HCT116 (cell line): ENCODE measurements around the gene NDUFA9. TPM values are rescaled to one million over a fixed set of nuclear protein-coding genes. Genes with fewer than 3 reads are reported as not detected.

Experiments used
- ATAC-seq: fragments of 200-7000 bp; cut with Tn5 transposase; 2 replicates; pipeline ENCODE4 v1.9.1; 2020; ENCODE audit warnings: mild to moderate bottlenecking, moderate library complexity
- BruUV-seq: library from RNA; stranded (reverse); fragments of 400-500 nt; replicated peaks from 2 replicates; lab custom pipeline; 2021; lab: Mats Ljungman, UMichigan
- CTCF ChIA-PET: fragments of 300-600 bp; sonication (Branson Sonifier 250); formaldehyde crosslinking; loops from one replicate; lab custom pipeline; 2021; ENCODE audit warnings: antibody characterized with exemption; lab: Charles Lee
- POLR2A ChIA-PET: fragments of 300-600, 350-600 bp; sonication (Branson Sonifier 250); formaldehyde crosslinking; loops from one replicate; lab custom pipeline; 2021; ENCODE audit warnings: antibody characterized with exemption; lab: Charles Lee
- RAD21 ChIA-PET, 2 experiments: fragments of 300-600 bp; sonication (Branson Sonifier 250); formaldehyde crosslinking; loops; one replicate each; lab custom pipeline; 2023; ENCODE audit warnings: low total read pairs in 2 of 2; ENCODE audit not compliant: uncharacterized antibody in 2 of 2, unreplicated experiment in 2 of 2, low non-redundant PET in 1 of 2; lab: Charles Lee
- DNase-seq: peaks from one replicate; pipeline ENCODE4 v3.0.0-alpha.2; 2010; ENCODE audit warnings: low read depth, low spot score
- H2AFZ ChIP-seq: fragments of 200-600 bp; shearing (Covaris generic), sonication (generic); 2 replicates; pipeline ENCODE4 v1.6.1; 2017; ENCODE audit warnings: low read depth, mixed run types, mixed read lengths, antibody characterized with exemption, low read length; ENCODE audit not compliant: poor library complexity, severe bottlenecking
- H3K27ac ChIP-seq: 2 replicates; pipeline ENCODE4 v1.5.1; 2012; ENCODE audit warnings: low read depth, low read length
- H3K27me3 ChIP-seq: fragments of 200-600 bp; sonication (generic); 2 replicates; pipeline ENCODE4 v1.6.1; 2016; ENCODE audit warnings: mixed run types, low read length, mixed read lengths; ENCODE audit not compliant: insufficient read depth
- H3K36me3 ChIP-seq, 2 experiments: fragments of 200-500 bp in 1 of 2; fragments of 200-600 bp in 1 of 2; sonication (Bioruptor generic) in 1 of 2; sonication (generic) in 1 of 2; 2 replicates each; pipeline versions ENCODE4 v1.5.1 to v1.6.1; 2014 to 2016; ENCODE audit warnings: low read length in 2 of 2, inconsistent platforms in 1 of 2, mixed read lengths in 1 of 2, mixed run types in 1 of 2; ENCODE audit not compliant: insufficient read depth in 2 of 2, control insufficient read depth in 1 of 2
- H3K4me1 ChIP-seq, 2 experiments: fragments of 200-600 bp in 1 of 2; sonication (generic) in 1 of 2; 2 replicates each; pipeline versions ENCODE4 v1.5.1 to v1.6.1; 2012 to 2017; ENCODE audit warnings: low read length in 2 of 2, inconsistent platforms in 1 of 2, mild to moderate bottlenecking in 1 of 2, mixed read lengths in 1 of 2, mixed run types in 1 of 2, moderate library complexity in 1 of 2; ENCODE audit not compliant: insufficient read depth in 2 of 2, control insufficient read depth in 1 of 2
- H3K4me2 ChIP-seq: fragments of 200-600 bp; sonication (generic); 2 replicates; pipeline ENCODE4 v1.6.1; 2017; ENCODE audit warnings: mixed run types, low read length, mixed read lengths
- H3K4me3 ChIP-seq, 2 experiments: fragments of 200-600 bp in 1 of 2; sonication (generic) in 1 of 2; replicated peaks in 1 of 2; 2 replicates each; pipeline ENCODE4 v1.5.1; 2011 to 2016; ENCODE audit warnings: low read length in 2 of 2, control low read depth in 1 of 2, low read depth in 1 of 2, mild to moderate bottlenecking in 1 of 2, mixed read lengths in 1 of 2, mixed run types in 1 of 2
- H3K79me2 ChIP-seq: fragments of 200-600 bp; sonication (generic); 2 replicates; pipeline ENCODE4 v1.6.1; 2017; ENCODE audit warnings: mild to moderate bottlenecking, mixed run types, low read length, moderate library complexity, mixed read lengths; ENCODE audit not compliant: insufficient read depth
- H3K9ac ChIP-seq: fragments of 200-600 bp; sonication (generic); 2 replicates; pipeline ENCODE4 v1.6.1; 2016; ENCODE audit warnings: low read length, mixed read lengths
- H3K9me2 ChIP-seq: fragments of 200-600 bp; sonication (generic), shearing (Covaris generic); 2 replicates; pipeline ENCODE4 v1.6.1; 2017; ENCODE audit warnings: mixed run types, mild to moderate bottlenecking, moderate library complexity; ENCODE audit not compliant: insufficient read depth
- H3K9me3 ChIP-seq, 2 experiments: fragments of 200-500 bp in 1 of 2; fragments of 200-600 bp in 1 of 2; sonication (Bioruptor generic) in 1 of 2; sonication (generic) in 1 of 2; 2 replicates each; pipeline ENCODE4 v1.6.1; 2014 to 2017; ENCODE audit warnings: low read length in 2 of 2, mixed read lengths in 2 of 2, inconsistent platforms in 1 of 2, low read depth in 1 of 2, mild to moderate bottlenecking in 1 of 2, mixed run types in 1 of 2, moderate library complexity in 1 of 2; ENCODE audit not compliant: control insufficient read depth in 1 of 2, insufficient read depth in 1 of 2
- H4K20me1 ChIP-seq: fragments of 200-600 bp; sonication (generic), shearing (Covaris generic); 2 replicates; pipeline ENCODE4 v1.6.1; 2017; ENCODE audit warnings: mixed run types, mild to moderate bottlenecking, moderate library complexity; ENCODE audit not compliant: insufficient read depth
- ATF3 ChIP-seq: IDR thresholded peaks from 2 replicates; pipeline ENCODE4 v1.6.1; 2012
- CBX3 ChIP-seq: IDR thresholded peaks from 2 replicates; pipeline ENCODE4 v1.6.1; 2012; ENCODE audit warnings: low read depth
- CEBPB ChIP-seq: IDR thresholded peaks from 2 replicates; pipeline ENCODE4 v1.6.1; 2012; ENCODE audit warnings: low read depth
- CTCF ChIP-seq, 3 experiments: fragments of 200-600 bp in 1 of 3; sonication (generic) in 1 of 3; IDR thresholded peaks in 2 of 3; conservative IDR thresholded peaks in 1 of 3; 2 replicates each; pipeline ENCODE4 v1.5.1; 2012 to 2017; ENCODE audit warnings: low read depth in 2 of 3, low read length in 2 of 3, antibody characterized with exemption in 1 of 3, borderline replicate concordance in 1 of 3, control low read depth in 1 of 3, mild to moderate bottlenecking in 1 of 3, mixed read lengths in 1 of 3, mixed run types in 1 of 3, moderate library complexity in 1 of 3; ENCODE audit not compliant: insufficient read depth in 1 of 3
- EGR1 ChIP-seq: IDR thresholded peaks from 2 replicates; pipeline ENCODE4 v1.6.1; 2012; ENCODE audit warnings: low read depth
- ELF1 ChIP-seq: IDR thresholded peaks from 2 replicates; pipeline ENCODE4 v1.6.1; 2012; ENCODE audit warnings: low read depth, borderline replicate concordance
- EZH2phosphoT487 ChIP-seq: fragments of 200-600 bp; IDR thresholded peaks from 2 replicates; pipeline ENCODE4 v1.6.1; 2018; ENCODE audit warnings: antibody characterized with exemption, borderline replicate concordance
- FOSL1 ChIP-seq: IDR thresholded peaks from 2 replicates; pipeline ENCODE4 v1.6.1; 2012; ENCODE audit warnings: low read depth
- JUND ChIP-seq: IDR thresholded peaks from 2 replicates; pipeline ENCODE4 v1.6.1; 2012
- POLR2A ChIP-seq: IDR thresholded peaks from 2 replicates; pipeline ENCODE4 v1.7.0; 2011; ENCODE audit warnings: borderline replicate concordance; ENCODE audit not compliant: insufficient read depth, insufficient read length; ENCODE audit errors: extremely low read depth
- POLR2AphosphoS5 ChIP-seq: IDR thresholded peaks from 2 replicates; pipeline ENCODE4 v1.6.1; 2011; ENCODE audit warnings: mild to moderate bottlenecking, low read depth, low read length, moderate library complexity
- RAD21 ChIP-seq: IDR thresholded peaks from 2 replicates; pipeline ENCODE4 v1.6.1; 2012; ENCODE audit warnings: low read depth, mild to moderate bottlenecking
- SIN3A ChIP-seq: IDR thresholded peaks from 2 replicates; pipeline ENCODE4 v1.6.1; 2012; ENCODE audit warnings: low read depth
- SP1 ChIP-seq: IDR thresholded peaks from 2 replicates; pipeline ENCODE4 v1.6.1; 2012; ENCODE audit warnings: low read depth
- SRF ChIP-seq: IDR thresholded peaks from 2 replicates; pipeline ENCODE4 v1.6.1; 2012; ENCODE audit warnings: low read depth
- TCF7L2 ChIP-seq: IDR thresholded peaks from 2 replicates; pipeline ENCODE4 v1.7.0; 2011; ENCODE audit warnings: borderline replicate concordance, inconsistent platforms; ENCODE audit not compliant: insufficient read depth, insufficient read length; ENCODE audit errors: extremely low read depth
- ZBTB33 ChIP-seq: IDR thresholded peaks from 2 replicates; pipeline ENCODE4 v1.6.1; 2011; ENCODE audit warnings: mild to moderate bottlenecking, low read length, moderate library complexity; ENCODE audit not compliant: insufficient replicate concordance; ENCODE audit errors: extremely low read depth
- ZNF274 ChIP-seq: fragments of 200-500 bp; sonication (Bioruptor generic); IDR thresholded peaks from 2 replicates; pipeline ENCODE4 v1.6.1; 2014; ENCODE audit warnings: mild to moderate bottlenecking, low read depth, low read length, inconsistent platforms
- intact Hi-C: fragments of 100-400 bp; cut with micrococcal nuclease; formaldehyde crosslinking; loops from 2 replicates; pipeline ENCODE4 v1.10.0; 2022
- total RNA-seq: library from RNA; stranded (reverse); gene quantifications from one replicate; pipeline ENCODE4 v1.2.1, GENCODE V29; 2021; ENCODE audit not compliant: unreplicated experiment

The NDUFA9 gene
- total RNA-seq, 1 experiment from 2014 or later: 95.4 TPM

GRCh38 chr12:4609071-4609470 is 39.8 kb upstream of the NDUFA9 start:
- no peak overlapping the region for H3K9ac ChIP-seq
- intact Hi-C loops: loop anchor here (10.0 kb wide), 1 partner anchor 146 kb away; no protein-coding TSS in a partner anchor
- H3K27me3 ChIP-seq: no peaks in the 10 kb centered on the region
- no peaks in the 10 kb centered on the region for H4K20me1 ChIP-seq
- peaks cover 2 to 9% of the 10 kb centered on the region in 2 experiments; a peak in 1 of 4 replicates for H3K4me1 ChIP-seq
- H3K4me2 ChIP-seq: no peak overlapping the region
- TF ChIP-seq JUND (no peak), ZBTB33 (no peak), ATF3 (no peak), ZNF274 (no peak), SIN3A (no peak), CTCF (IDR thresholded peaks at IDR 0.05 in 2 of 3, conservative IDR thresholded peaks at IDR 0.05 in 1 of 3; ENCODE audit: borderline replicate concordance in 1 of 3, insufficient read depth in 1 of 3, low read depth in 2 of 3, low read length in 2 of 3) (no peak), TCF7L2 (no peak), ELF1 (no peak), EGR1 (no peak), POLR2AphosphoS5 (no peak), RAD21 (no peak), SP1 (no peak), FOSL1 (no peak), POLR2A (no peak), CBX3 (no peak), CEBPB (no peak), EZH2phosphoT487 (no peak), SRF (no peak)
- H3K27ac ChIP-seq: no peak overlapping the region
- DNase-seq (no peak), ATAC-seq (no peak)
- ChIA-PET RAD21 (no interaction called here), CTCF (no interaction called here), POLR2A (no interaction called here)
- no peak overlapping the region for H3K4me3 ChIP-seq
- no peaks in the 10 kb centered on the region for H3K9me3 ChIP-seq
- H3K9me2 ChIP-seq: no peaks in the 10 kb centered on the region
- no peak overlapping the region for H2AFZ ChIP-seq
- no TSS peak for BruUV-seq
- no peaks in the 10 kb centered on the region; the same call in 1 of the 2 replicates for H3K79me2 ChIP-seq
- peaks cover 8 to 14% of the 10 kb centered on the region in 2 experiments; a peak in 2 of 4 replicates for H3K36me3 ChIP-seq
